Measurements from ENCODE around the gene CILP. TPM values are rescaled to one million over a fixed set of nuclear protein-coding genes. Genes with fewer than 3 reads are reported as not detected.

The CILP gene
- total and polyA plus RNA-seq, 2 experiments from 2014 or later, result 0.03 TPM; not detected in 1

GRCh38 chr15:65214010-65214409, 2.7 kb upstream of the CILP start:
- no peaks in the 10 kb centered on the region for H3K9me3 Mint-ChIP-seq
- Histone ChIP-seq H3K27ac (ENCODE audit: low read depth) (no peak overlapping the region), H2AFZ (no peak overlapping the region), H3K27me3 (ENCODE audit: insufficient read depth) (no peaks in the 10 kb centered on the region), H3F3A (replicated peaks; ENCODE audit: low read depth) (no peaks in the 10 kb centered on the region), H3K79me2 (replicated peaks; ENCODE audit: insufficient read depth) (no peaks in the 10 kb centered on the region), H3K4me3 (no peak overlapping the region), H3K36me3 (ENCODE audit: insufficient read depth) (no peaks in the 10 kb centered on the region), H4K20me1 (replicated peaks; ENCODE audit: insufficient read depth) (no peaks in the 10 kb centered on the region), H3K4me2 (no peak overlapping the region), H3K4me1 (ENCODE audit: insufficient read depth) (no peaks in the 10 kb centered on the region), H3K9me2 (ENCODE audit: insufficient read depth) (peaks cover under 1% of the 10 kb centered on the region; the same call in 1 of the 2 replicates)
- no peak overlapping the region for H3K27ac Mint-ChIP-seq
- TF ChIP-seq ETS1 (IDR thresholded peaks at IDR 0.05) (no peak), NANOG (IDR thresholded peaks at IDR 0.05; ENCODE audit: borderline replicate concordance) (no peak), POLR2AphosphoS5 (IDR thresholded peaks at IDR 0.05; ENCODE audit: low read depth) (no peak), CTCF (conservative IDR thresholded peaks at IDR 0.05; ENCODE audit: low read depth in 2 of 2) (no peak), ZNF462 (CRISPR knock-in tag; IDR thresholded peaks at IDR 0.05) (no peak), EZH2phosphoT487 (IDR thresholded peaks at IDR 0.05; ENCODE audit: unreplicated experiment) (no peak), CREB1 (CRISPR knock-in tag; IDR thresholded peaks at IDR 0.05; ENCODE audit: low read depth) (no peak), REST (IDR thresholded peaks at IDR 0.05; ENCODE audit: unreplicated experiment) (no peak), JUNB (IDR thresholded peaks at IDR 0.05; ENCODE audit: unreplicated experiment) (no peak), EZH2 (IDR thresholded peaks at IDR 0.05; ENCODE audit: low read depth, unreplicated experiment) (no peak), ZNF114 (CRISPR knock-in tag; IDR thresholded peaks at IDR 0.05) (no peak), STAT1 (IDR thresholded peaks at IDR 0.05; ENCODE audit: unreplicated experiment) (no peak), ZNF331 (CRISPR knock-in tag; IDR thresholded peaks at IDR 0.05; ENCODE audit: low read depth) (no peak)
- DNase-seq (ENCODE audit: low spot score) (no peak), ATAC-seq (no peak)
- H3K4me1 Mint-ChIP-seq, result peaks cover 12% of the 10 kb centered on the region
- H3K4me3 Mint-ChIP-seq, result no peak overlapping the region
- H3K27me3 Mint-ChIP-seq (ENCODE audit: insufficient read depth, low read depth, poor library complexity), result peaks cover 5% of the 10 kb centered on the region
- H3K36me3 Mint-ChIP-seq (ENCODE audit: low read depth), result no peaks in the 10 kb centered on the region; the same call in 2 of the 3 replicates
